Fibroblast of lung (primary cell): ENCODE data around the gene FRK.

Source experiments
- EZH2 ChIP-seq: IDR thresholded peaks from 2 replicates; pipeline ENCODE4 v1.5.1; 2012; ENCODE audit warnings: low read length, control low read depth, mild to moderate bottlenecking; ENCODE audit errors: missing control alignments
- TF ChIP-seq, protein P1 (sequence below), 2 donors: IDR thresholded peaks in 1 of 2; conservative IDR thresholded peaks in 1 of 2; 1 replicate in 1 of 2; 2 replicates in 1 of 2; pipeline ENCODE4 v1.5.1; 2011 to 2012; ENCODE audit warnings: low read length in 2 of 2, control low read depth in 1 of 2, inconsistent platforms in 1 of 2, low read depth in 1 of 2, mild to moderate bottlenecking in 1 of 2

DNA sequence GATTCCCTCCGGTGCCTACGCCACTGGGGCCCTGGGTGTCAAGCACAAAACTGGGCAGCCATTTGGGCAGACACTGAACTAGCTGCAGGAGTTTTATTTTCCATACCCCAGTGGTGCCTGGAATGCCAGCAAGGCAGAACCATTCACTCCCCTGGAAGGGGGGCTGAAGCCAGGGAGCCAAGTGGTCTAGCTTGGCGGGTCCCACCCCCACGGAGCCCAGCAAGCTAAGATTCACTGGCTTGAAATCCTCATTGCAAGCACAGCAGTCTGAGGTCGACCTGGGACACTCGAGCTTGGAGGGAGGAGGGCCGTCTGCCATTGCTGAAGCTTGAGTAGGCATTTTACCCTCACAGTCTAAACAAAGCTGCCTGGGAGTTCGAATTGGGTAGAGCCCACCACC is 125.3 kb downstream of the FRK start:
- no peak for TF ChIP-seq EZH2
- TF ChIP-seq, protein P1, sequence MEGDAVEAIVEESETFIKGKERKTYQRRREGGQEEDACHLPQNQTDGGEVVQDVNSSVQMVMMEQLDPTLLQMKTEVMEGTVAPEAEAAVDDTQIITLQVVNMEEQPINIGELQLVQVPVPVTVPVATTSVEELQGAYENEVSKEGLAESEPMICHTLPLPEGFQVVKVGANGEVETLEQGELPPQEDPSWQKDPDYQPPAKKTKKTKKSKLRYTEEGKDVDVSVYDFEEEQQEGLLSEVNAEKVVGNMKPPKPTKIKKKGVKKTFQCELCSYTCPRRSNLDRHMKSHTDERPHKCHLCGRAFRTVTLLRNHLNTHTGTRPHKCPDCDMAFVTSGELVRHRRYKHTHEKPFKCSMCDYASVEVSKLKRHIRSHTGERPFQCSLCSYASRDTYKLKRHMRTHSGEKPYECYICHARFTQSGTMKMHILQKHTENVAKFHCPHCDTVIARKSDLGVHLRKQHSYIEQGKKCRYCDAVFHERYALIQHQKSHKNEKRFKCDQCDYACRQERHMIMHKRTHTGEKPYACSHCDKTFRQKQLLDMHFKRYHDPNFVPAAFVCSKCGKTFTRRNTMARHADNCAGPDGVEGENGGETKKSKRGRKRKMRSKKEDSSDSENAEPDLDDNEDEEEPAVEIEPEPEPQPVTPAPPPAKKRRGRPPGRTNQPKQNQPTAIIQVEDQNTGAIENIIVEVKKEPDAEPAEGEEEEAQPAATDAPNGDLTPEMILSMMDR (conservative IDR thresholded peaks at IDR 0.05 in 1 of 2, IDR thresholded peaks at IDR 0.05 in 1 of 2; ENCODE audit: low read depth in 1 of 2, low read length in 2 of 2), result no peak
